Measurements from ENCODE around the gene APLP2. TPM values are rescaled to one million over a fixed set of nuclear protein-coding genes. Genes with fewer than 3 reads are reported as not detected.

Gene APLP2
- total RNA-seq, 3 donors from 2014 or later (not counting 1 experiment from before 2014, with no cell fraction given) = 99.8 to 119 (median 116) TPM

- Mint-ChIP-seq H3K4me3 (no peak overlapping the region), H3K4me1 (no peaks in the 10 kb centered on the region), H3K27me3 (ENCODE audit: low read depth in 2 of 2) (peaks cover 0 to 13% of the 10 kb centered on the region in 2 donors), H3K9me3 (no peaks in the 10 kb centered on the region), H3K27ac (no peak overlapping the region), H3K36me3 (no peaks in the 10 kb centered on the region)
- H3K9me3 ChIP-seq (ENCODE audit: control insufficient read depth, insufficient read depth, low read length) = no peaks in the 10 kb centered on the region
- DNase-seq (no peak), ATAC-seq (no peak)
- peaks cover 12% of the 10 kb centered on the region for H3K4me1 ChIP-seq (ENCODE audit: control insufficient read depth, insufficient read depth, low read length)
- no peak overlapping the region for H3K4me3 ChIP-seq (ENCODE audit: low read length)
- no peaks in the 10 kb centered on the region for H3K36me3 ChIP-seq (ENCODE audit: control insufficient read depth, insufficient read depth, low read length)
- TF ChIP-seq CTCF (IDR thresholded peaks at IDR 0.05) = no peak
- no peaks in the 10 kb centered on the region for H3K27me3 ChIP-seq (ENCODE audit: control insufficient read depth, insufficient read depth, low read length)
- 77% methylated on average over 8 of the region's 8 CpGs for WGBS (ENCODE audit: insufficient coverage)
- intact Hi-C loops (cut with micrococcal nuclease) = no loop called here
- H3K27ac ChIP-seq (ENCODE audit: low read length) = peak overlapping the region; percentile 24
These were observed 111.2 kb downstream of the APLP2 start for GRCh38 chr11:130180896-130181294.

GRCh38 chr11:130181295-130182272, 111.9 kb downstream of the APLP2 start:
- Mint-ChIP-seq H3K4me1 (no peaks in the 10 kb centered on the region), H3K4me3 (no peak overlapping the region), H3K27me3 (ENCODE audit: low read depth in 2 of 2) (peaks cover 0 to 13% of the 10 kb centered on the region in 2 donors), H3K36me3 (no peaks in the 10 kb centered on the region), H3K27ac (no peak overlapping the region), H3K9me3 (no peaks in the 10 kb centered on the region)
- DNase-seq (no peak), ATAC-seq (no peak)
- intact Hi-C loops (cut with micrococcal nuclease) = no loop called here
- Histone ChIP-seq H3K27me3 (ENCODE audit: control insufficient read depth, insufficient read depth, low read length) (no peaks in the 10 kb centered on the region), H3K27ac (ENCODE audit: low read length) (peak overlapping the region; percentile 24), H3K9me3 (ENCODE audit: control insufficient read depth, insufficient read depth, low read length) (no peaks in the 10 kb centered on the region), H3K36me3 (ENCODE audit: control insufficient read depth, insufficient read depth, low read length) (no peaks in the 10 kb centered on the region), H3K4me3 (ENCODE audit: low read length) (no peak overlapping the region), H3K4me1 (ENCODE audit: control insufficient read depth, insufficient read depth, low read length) (peaks cover 12% of the 10 kb centered on the region)
- WGBS (ENCODE audit: insufficient coverage) = 67% methylated on average over 10 of the region's 11 CpGs
- TF ChIP-seq CTCF (IDR thresholded peaks at IDR 0.05) = no peak

GRCh38 chr11:130183878-130184610, 114.3 kb downstream of the APLP2 start:
- H3K9me3 Mint-ChIP-seq = no peaks in the 10 kb centered on the region
- DNase-seq (no peak), ATAC-seq (no peak)
- TF ChIP-seq CTCF (IDR thresholded peaks at IDR 0.05) = no peak
- no peak overlapping the region for H3K27ac Mint-ChIP-seq
- H3K4me3 ChIP-seq (ENCODE audit: low read length) = no peak overlapping the region
- no peak overlapping the region for H3K27ac ChIP-seq (ENCODE audit: low read length)
- intact Hi-C loops (cut with micrococcal nuclease) = no loop called here
- H3K9me3 ChIP-seq (ENCODE audit: control insufficient read depth, insufficient read depth, low read length) = no peaks in the 10 kb centered on the region
- 96% methylated on average over 11 of the region's 11 CpGs for WGBS (ENCODE audit: insufficient coverage)
- no peaks in the 10 kb centered on the region for H3K36me3 ChIP-seq (ENCODE audit: control insufficient read depth, insufficient read depth, low read length)
- peaks cover 12% of the 10 kb centered on the region for H3K4me1 ChIP-seq (ENCODE audit: control insufficient read depth, insufficient read depth, low read length)
- peaks cover 0 to 13% of the 10 kb centered on the region in 2 donors for H3K27me3 Mint-ChIP-seq (ENCODE audit: low read depth in 2 of 2)
- no peaks in the 10 kb centered on the region for H3K36me3 Mint-ChIP-seq
- no peak overlapping the region for H3K4me3 Mint-ChIP-seq
- H3K27me3 ChIP-seq (ENCODE audit: control insufficient read depth, insufficient read depth, low read length) = no peaks in the 10 kb centered on the region
- no peaks in the 10 kb centered on the region for H3K4me1 Mint-ChIP-seq

Measured in natural killer cell (primary cell).